HG02759 (cell line): Measurements from ENCODE around the gene GABARAP.

Experiments
- ATAC-seq: cut with Tn5 transposase; IDR thresholded peaks from one replicate; pipeline ENCODE4 v1.9.1; 2021; ENCODE audit warnings: mild to moderate bottlenecking, moderate library complexity; ENCODE audit not compliant: unreplicated experiment

Gene GABARAP

GRCh38 chr17:7241090-7241733 is 1.0 kb downstream of the GABARAP start:
- ATAC-seq, result no peak

GRCh38 chr17:7240375-7240774 is 1.9 kb downstream of the GABARAP start:
- ATAC-seq, result no peak

GRCh38 chr17:7239091-7240027 is 2.9 kb downstream of the GABARAP start, which contains the start of gene PHF23:
Gene PHF23, minus strand, starts transcription at chr17:7239457. Its CDS starts 178 bp downstream, at chr17:7239279.
- peak; percentile 52 for ATAC-seq

GRCh38 chr17:7238420-7239090 is 3.7 kb downstream of the GABARAP start:
- ATAC-seq, result no peak

GRCh38 chr17:7237761-7238419 is 4.4 kb downstream of the GABARAP start:
- ATAC-seq, result no peak

- ATAC-seq, result no peak
Measured at GRCh38 chr17:7237266-7237760, 4.9 kb downstream of the GABARAP start.

GRCh38 chr17:7236808-7237207 is 5.4 kb downstream of the GABARAP start:
- no peak for ATAC-seq

GRCh38 chr17:7235693-7236665 is 6.3 kb downstream of the GABARAP start:
- ATAC-seq, result no peak

GRCh38 chr17:7234083-7234951 is 7.9 kb downstream of the GABARAP start, which contains the start of gene DVL2:
Gene DVL2, minus strand, starts transcription at chr17:7234517. Its CDS starts 255 bp downstream, at chr17:7234262.
- peak; percentile 65 for ATAC-seq

- ATAC-seq, result no peak
Measured at GRCh38 chr17:7233701-7234082, 8.6 kb downstream of the GABARAP start.

- ATAC-seq, result no peak
Measured at GRCh38 chr17:7232114-7232513, 10.1 kb downstream of the GABARAP start.

GRCh38 chr17:7229504-7229903 is 12.7 kb downstream of the GABARAP start:
- no peak for ATAC-seq

GRCh38 chr17:7228920-7229319 is 13.3 kb downstream of the GABARAP start:
- ATAC-seq, result no peak

- no peak for ATAC-seq
Measured at GRCh38 chr17:7226721-7227710, 15.2 kb downstream of the GABARAP start.

GRCh38 chr17:7225711-7226331 is 16.4 kb downstream of the GABARAP start:
- no peak for ATAC-seq

- ATAC-seq, result no peak
Measured at GRCh38 chr17:7224661-7225111, 17.6 kb downstream of the GABARAP start.

- ATAC-seq, result no peak
Measured at GRCh38 chr17:7224110-7224509, 18.1 kb downstream of the GABARAP start.
